ENCODE measurements around the gene NBPF3.
"Not testable (repeated sequence)": the region's sequence is repeated elsewhere in the genome, so short reads cannot be mapped to it uniquely, and the experiment has no call there.

NBPF3 gene

DNA sequence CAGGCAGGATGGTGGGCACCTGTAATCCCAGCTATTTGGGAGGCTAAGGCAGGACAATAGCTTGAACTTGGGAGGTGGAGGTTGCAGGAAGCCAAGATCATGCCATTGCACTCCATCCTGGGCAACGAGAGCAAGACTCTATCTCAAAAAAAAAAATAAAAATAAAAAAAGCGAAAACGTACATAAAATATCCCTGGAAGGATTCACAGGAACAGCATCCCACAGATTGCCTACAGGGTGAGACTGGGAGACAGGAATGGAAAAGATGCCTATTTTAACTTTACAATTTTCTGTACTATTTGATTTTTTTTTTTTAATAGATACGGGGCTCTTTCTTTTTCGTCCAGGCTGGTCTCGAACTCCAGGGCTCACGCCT lies 604 bp upstream of the NBPF3 start:
- no peak for DNase-seq

- peak; percentile 46 to 51 for DNase-seq
Observed at GRCh38 chr1:21440630-21441125, 741 bp downstream of the NBPF3 start.

GRCh38 chr1:21446647-21447046 lies 6.7 kb downstream of the NBPF3 start:
- not testable (repeated sequence) for DNase-seq

DNA sequence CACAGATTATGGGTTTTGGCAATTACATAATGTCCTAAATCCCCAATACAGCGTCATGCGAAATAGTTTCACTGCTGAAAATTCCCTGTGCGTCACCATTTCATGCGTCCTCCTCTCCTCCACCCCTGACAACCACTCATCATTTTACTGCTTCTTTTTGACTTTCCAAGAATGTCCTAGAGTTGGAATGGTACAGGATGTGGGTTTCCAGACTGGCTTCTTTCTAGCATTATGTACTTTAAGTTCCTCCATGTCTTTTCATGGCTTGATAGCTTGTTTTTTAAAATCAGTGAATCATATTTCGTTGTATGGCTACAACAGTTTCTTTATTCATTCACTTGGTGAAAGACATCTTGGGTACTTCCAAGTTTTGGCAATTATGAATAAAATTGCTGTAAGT lies 7.4 kb downstream of the NBPF3 start:
- no peak for DNase-seq

DNA sequence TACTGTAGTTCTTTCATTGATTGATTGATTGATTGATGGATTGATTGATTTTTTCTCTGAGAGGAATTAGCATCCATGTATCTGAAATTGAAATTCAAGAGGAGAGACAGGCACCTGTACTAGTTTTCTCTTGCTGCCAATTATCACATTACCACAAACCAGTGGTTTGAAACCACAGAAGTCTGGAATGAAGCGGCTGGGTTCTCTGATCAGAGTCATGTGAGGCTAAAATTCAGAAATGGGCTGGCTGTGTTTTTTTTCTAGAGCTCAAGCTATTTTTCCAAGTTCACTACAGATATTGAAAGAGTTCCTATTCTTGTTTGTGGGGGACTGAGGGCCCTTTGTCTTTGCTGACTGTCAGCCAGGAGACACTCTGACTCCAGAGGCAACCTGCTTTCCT lies 10.0 kb downstream of the NBPF3 start:
- DNase-seq, result no peak

- no peak for DNase-seq
Observed at GRCh38 chr1:21451212-21451611, 11.3 kb downstream of the NBPF3 start.

DNA sequence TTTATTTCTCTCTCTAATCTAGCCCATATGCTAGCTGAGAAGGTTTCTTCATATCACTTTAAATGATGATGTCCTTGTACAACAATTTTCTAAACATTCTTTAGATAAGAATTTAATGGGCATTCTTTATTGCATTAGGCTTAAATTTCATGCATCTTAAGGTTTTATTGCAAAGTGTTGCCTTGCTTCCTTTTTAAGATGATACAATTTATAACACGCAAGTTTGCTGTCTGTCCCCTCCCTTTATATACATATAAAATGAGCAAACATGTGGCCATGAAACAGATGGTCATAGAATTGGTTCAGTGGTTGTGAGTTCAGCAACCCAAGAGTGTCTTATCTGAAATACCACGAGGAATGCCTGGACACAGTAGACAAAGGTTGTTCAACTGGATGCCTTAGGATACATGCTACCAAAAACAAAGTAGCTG lies 12.1 kb downstream of the NBPF3 start:
- no peak for DNase-seq

GRCh38 chr1:21453964-21454614 lies 14.2 kb downstream of the NBPF3 start:
- DNase-seq, result not testable (repeated sequence)

DNA sequence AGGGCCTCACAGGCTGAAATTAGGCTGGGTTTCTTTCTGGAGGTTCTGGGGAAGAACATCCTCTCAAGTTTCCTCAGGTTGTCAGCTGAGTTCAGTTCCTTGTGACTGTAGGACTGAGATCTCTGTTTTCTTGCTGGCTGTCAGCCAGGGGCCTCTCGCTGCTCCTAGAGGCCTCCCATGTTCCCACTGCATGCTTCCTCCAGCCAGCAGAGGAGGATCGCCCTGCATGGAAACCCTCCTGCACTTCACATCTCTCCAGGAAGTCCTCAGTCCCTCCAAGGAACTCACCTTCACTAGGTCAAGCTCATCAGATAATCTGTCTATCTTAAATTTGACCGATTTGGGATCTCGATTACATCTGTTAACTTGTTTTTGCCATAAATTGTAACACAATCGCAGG lies 15.0 kb downstream of the NBPF3 start:
- not testable (repeated sequence) for DNase-seq

- DNase-seq, result no peak
Observed at GRCh38 chr1:21457654-21458053, 17.7 kb downstream of the NBPF3 start.

GRCh38 chr1:21465127-21465526 lies 25.2 kb downstream of the NBPF3 start:
- not testable (repeated sequence) for DNase-seq

- DNase-seq, result not testable (repeated sequence)
Observed at GRCh38 chr1:21467946-21468345, 28.0 kb downstream of the NBPF3 start.

DNA sequence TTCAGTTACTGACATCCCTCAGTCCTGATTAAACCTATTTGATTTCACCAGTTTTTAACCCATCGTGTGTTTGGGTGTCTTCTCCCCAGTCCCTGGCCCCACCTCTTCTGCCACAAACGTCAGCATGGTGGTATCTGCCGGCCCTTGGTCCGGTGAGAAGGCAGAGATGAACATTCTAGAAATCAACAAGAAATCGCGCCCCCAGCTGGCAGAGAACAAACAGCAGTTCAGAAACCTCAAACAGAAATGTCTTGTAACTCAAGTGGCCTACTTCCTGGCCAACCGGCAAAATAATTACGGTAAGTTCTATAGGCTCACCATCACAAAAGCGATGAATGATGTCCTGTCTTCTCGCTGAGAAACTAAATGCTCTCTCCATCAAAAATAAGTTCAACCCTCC lies 28.7 kb downstream of the NBPF3 start:
- DNase-seq, result peak; percentile 41 to 55

GRCh38 chr1:21469581-21469980 lies 29.6 kb downstream of the NBPF3 start:
- DNase-seq, result no peak

- DNase-seq, result no peak
Observed at GRCh38 chr1:21472861-21473260, 32.9 kb downstream of the NBPF3 start.

- DNase-seq, result no peak
Observed at GRCh38 chr1:21478356-21478755, 38.4 kb downstream of the NBPF3 start.

- DNase-seq, result not testable (repeated sequence)
Observed at GRCh38 chr1:21483881-21484280, 43.9 kb downstream of the NBPF3 start.

GRCh38 chr1:21489146-21489545 lies 49.2 kb downstream of the NBPF3 start:
- no peak for DNase-seq

DNA sequence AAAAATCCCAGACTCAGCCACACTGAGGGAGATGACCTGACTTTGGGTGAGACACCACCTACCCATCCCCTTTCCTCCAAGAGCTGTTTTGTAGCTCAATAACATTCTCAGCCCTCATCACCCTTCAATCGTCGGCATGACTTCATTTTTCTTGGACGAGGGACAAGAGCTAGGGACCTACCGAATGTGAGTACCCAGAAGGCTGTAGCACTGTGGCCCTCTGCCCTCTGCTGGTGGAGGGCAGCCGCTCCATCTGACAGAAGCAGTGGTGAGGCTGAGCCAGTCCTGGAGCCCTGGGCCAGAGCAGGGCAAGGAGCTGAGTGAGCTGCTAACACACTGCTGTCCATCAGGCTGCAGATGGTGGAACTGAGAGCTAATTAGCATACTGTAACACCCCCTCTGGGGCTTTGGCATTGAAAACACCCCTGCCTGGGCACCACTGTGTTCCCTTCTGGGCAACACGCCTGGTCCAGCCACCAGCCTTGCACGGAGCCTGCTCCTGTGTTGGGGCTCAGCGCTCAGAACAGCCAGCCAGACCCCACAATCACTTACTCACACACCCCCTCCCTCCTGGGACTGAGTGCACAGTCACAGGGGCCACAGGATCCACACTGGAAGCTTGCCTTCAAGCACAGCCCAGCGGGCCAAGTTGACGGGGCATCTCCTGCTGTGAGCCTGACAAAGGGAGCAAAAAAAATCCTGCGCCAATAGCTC lies 51.0 kb downstream of the NBPF3 start:
- DNase-seq, result peak; percentile 42 to 53

DNA sequence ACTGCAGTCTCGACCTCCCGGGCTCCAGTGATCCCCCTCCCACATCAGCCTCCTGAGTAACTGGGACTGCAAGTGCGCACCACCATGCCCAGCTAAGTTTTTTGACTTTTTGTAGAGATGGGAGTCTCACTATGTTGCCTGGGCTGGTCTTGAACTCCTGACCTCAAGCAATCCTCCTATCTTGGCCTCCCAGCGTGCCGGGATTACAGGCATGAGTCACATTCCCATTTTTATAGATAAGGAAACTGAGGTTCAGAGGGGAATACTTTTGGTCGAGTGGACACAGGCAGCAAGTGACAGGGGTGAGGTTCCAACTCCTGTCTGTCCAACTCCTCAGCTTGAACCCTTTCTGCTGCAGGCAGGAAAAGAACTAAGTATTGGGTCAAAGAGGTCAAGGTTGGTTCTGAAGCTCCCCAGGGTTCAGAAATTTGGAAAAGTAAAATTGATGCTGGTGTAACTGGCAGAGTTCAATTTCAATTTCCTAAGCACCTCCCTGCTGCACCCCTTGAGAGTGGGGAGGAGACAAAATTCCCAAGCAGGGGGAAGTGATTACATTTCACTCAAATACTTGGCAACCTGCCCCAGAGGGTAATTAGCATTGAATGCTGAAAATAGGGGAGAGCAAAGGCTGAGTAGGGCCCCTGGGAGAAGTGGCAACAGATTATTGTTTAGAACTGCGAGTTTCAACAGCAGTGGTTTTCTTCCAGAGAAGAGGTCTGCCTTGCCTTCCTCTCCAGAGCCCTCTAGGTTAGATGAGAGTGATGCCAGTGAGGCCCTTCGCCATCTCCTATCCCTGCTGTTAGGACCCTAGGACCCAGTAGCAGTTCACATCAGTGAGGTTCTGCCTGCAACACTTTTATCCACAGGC lies 51.8 kb downstream of the NBPF3 start:
- no peak for DNase-seq

DNA sequence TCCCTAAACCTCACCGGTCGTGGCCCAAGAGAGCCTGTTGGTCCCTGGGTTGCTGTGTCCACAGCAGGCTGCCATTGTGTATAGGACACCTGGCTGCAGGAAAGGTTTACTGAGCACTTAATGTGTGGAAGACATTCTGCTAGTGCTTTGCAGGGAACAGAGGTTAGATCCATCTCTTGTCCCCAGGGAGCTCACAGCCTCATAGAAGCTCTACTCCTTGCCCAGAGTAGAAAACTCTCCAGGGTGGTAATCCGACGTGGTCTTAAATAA lies 52.4 kb downstream of the NBPF3 start:
- no peak for DNase-seq

GRCh38 chr1:21494196-21494595 lies 54.3 kb downstream of the NBPF3 start:
- DNase-seq, result no peak

DNA sequence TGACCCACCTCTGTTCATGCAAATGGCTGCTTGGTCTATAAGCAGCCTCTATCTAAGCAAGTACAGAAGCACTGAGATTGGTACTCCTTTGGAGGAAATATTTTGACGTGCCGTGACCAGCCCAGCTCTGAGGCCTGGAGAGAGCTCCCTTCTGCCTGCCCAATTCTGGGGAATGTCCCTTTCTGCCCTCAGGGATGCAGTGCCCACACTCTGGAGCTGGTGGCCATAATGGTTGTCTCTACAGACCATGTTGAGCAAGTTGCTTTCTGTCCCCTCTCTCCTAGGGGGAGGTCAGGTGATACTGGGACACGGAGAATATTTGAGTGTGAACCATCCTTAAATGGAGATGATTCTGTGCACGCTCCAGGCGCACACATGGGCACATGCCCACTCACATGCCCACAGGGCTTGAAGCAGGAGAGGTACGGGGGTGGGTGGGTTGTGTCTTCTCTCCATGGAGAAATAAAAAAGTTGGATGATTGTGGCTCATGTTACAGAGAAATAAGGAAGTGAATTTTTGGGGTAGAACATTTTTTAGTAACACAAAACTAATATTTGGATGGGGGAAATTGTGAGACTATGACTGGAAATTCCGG lies 55.4 kb downstream of the NBPF3 start:
- DNase-seq, result no peak
